ENCODE data around the gene OTOG.

OTOG gene

DNA sequence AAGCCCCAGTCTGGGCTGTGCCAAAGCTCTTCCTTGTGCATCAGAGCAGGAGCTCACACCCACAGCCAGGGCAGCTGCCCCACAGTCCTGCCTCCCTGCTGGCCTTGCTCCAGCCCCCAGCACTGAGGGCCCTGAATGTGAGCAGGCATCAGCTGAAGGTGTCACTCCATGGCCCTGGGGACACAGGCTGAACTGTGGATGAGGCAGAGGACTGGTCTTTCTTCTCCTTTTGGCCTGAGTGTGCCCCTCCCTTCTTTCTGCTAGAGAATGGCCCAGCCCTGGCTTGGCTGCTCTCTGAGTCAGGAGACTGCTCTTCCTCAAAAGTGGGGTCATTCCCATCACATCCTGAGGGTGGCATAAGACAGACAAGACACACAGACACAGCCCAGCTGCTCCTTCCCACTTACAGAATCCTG, 16.2 kb downstream of the OTOG start:
- DNase-seq, result no peak

DNA sequence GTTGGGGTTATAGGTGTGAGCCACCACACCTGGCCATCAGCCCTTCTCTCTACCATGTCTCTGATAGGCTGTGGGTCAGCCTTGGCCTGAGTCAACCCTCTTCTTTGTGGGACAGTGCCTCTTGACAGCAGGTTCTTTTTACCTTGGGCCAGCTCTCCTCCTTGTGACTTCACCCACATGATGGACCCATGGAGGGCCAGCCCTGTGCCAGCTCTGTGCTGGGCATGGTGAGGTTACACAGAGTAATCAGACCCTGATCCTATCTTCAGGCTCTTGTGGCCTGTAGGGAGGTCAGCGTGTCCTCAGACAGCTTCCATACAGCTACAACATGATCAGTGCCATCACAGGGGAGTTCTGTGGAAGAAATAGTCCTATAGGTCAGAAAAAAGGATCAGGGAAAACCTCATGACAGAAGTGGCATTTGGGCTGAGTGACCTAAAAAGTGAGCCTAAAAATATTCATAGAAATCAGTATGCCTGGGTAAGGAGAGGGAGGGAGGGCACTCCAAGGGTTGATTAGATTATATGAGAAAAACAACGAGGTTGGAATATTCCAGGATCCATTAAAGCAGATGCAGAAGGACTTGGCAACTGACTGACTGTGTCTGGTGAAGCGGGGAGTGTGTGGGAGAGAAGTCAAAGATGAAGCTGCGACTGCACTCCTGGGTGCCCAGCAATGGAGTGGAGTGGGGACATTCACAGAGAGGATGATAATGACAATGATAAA, 17.1 kb downstream of the OTOG start:
- DNase-seq, result no peak

DNA sequence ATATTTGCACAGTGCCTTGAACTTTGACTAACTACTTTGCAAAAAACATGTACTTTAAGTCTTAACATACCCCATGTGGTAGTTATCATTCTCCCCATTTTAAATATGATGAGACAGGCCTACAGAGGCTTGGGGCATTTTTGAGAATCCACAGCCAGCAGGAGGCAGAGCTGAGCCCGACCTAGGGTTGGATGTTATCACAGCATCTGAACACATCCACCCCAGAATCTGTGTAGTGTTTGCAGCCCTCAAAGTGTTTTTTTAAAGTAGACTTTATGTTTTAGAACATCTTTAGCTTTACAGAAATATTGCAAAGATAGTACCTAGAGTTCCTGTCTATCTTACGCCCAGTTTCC, 17.6 kb downstream of the OTOG start:
- DNase-seq, result peak; percentile 20

DNA sequence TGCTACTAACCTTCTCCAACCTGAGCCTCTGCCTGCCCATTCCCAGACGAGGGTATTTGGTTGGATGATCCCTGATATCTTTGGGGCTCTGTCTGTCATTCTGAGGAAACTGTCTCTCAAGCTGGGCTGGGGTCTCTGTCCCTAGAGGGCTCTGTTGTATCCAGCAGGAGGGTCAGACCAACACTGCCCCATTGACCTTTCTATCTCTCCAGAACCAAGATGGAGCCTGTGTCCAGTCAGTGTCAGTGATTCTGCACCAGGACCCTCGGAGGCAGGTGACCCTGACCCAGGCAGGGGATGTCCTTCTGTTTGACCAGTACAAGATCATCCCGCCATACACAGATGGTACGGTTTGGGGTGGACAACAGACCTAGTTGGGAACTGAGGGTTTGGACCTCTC, 21.9 kb downstream of the OTOG start:
- no peak for DNase-seq

- DNase-seq, result no peak
These were observed 23.0 kb downstream of the OTOG start for GRCh38 chr11:17570034-17570433.

DNA sequence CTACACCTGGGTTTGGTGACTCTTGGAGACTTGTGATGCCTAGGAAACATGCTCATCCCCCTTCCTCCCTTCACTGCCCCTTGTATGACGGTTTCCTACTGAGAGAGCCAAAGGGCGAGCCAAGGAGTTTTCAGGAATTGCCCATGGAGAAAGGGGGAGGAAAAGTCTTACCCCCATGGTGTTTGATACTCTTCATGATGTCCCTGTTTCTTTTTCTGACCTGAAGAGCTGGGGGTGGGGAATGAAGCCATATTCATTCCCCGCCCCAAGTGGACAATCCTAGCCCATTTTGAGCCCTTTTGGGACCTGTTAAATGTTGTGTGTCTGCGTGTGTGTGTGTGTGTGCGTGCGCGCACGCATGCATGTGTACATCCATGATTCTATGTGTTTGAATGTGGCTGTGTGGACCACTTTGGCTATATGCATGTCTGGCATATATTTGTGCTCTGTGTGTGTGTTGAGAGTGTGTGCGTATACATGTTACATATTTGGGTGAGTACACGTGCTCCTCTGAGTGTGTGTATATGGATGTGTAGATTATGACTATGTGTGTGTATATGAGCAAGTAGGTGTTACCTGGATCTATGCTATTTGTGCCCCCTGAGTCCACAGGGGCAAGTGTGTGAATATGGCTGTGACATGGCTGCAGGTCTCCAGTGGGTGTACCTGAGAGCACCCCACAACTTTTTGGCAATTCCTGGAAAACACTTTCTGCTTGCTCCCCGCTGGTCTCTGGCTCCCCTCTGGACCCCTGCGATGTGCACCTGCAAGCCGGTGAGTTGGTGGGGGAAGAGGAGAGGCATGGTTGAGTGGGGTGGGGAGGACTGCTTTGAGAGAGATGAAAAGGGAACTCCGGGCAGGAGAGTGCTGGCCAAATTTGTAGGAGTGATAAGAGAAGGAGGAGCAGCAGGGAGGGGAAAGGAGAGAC, 24.6 kb downstream of the OTOG start:
- no peak for DNase-seq

DNA sequence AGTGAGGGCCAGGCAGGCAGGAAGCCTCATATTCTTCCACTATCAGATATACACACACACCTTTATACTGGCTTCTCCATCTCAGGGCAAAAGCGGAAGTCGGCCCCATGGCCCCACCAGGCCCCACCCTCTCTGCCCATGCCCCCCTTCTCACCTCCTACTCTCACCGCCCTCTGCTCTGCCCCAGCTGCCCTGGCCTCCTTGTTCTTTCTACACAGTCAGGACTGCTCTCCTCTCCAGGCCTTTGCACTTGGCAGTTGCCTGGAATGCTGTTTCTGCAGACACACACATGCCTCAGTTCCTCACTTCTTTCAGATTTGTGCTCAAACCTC, 25.3 kb downstream of the OTOG start:
- no peak for DNase-seq

DNA sequence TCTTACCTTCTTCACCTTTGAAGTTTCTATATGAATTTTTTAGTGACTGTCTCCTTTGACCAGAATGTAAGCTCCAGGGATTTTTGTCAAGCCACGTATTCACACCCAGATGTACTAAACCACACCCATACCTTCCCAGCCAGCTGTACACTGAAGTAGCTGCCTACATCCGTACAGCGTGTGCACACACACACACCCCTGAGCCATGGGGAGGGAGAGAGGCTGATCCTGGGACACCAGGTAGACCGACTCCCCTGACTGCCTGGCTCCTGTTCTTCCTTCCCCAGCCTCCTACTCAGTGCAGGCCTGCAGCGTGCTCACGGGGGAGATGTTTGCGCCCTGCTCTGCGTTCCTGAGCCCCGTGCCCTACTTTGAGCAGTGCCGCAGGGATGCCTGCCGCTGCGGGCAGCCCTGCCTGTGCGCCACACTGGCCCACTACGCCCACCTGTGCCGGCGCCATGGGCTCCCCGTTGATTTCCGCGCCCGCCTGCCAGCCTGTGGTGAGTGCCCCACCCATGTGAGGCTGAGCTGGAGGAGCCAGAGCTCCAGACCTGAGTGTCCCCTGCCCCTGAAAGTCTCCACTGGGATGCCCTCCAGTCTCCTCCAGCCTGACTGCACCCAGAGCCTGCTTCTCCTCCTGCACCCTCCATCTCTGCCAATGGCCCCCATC, 25.9 kb downstream of the OTOG start:
- no peak for DNase-seq

DNA sequence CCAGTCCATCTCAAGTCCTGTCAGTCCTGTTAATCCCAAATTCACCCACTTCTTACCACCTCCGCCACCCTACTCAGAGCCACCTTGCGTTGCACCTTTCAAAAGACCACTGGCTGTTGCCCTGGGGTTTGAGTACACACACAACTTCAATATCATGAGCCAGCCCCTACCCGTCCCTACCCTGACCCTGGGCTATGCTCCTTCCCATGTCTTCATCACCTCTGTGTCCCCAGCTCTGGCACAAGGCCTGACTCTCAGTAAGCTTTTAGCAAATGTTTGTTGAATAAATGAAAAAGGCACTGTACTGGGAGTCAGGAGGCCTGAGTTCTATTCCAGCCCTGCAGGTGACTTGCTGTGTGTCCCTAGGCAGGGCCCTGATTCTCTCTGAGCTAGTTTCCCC, 26.5 kb downstream of the OTOG start:
- no peak for DNase-seq

GRCh38 chr11:17574141-17575091, 27.4 kb downstream of the OTOG start:
- no peak for DNase-seq

GRCh38 chr11:17575431-17576425, 28.7 kb downstream of the OTOG start:
- DNase-seq, result no peak

- DNase-seq, result no peak
These were observed 31.2 kb downstream of the OTOG start for GRCh38 chr11:17578296-17578695.

DNA sequence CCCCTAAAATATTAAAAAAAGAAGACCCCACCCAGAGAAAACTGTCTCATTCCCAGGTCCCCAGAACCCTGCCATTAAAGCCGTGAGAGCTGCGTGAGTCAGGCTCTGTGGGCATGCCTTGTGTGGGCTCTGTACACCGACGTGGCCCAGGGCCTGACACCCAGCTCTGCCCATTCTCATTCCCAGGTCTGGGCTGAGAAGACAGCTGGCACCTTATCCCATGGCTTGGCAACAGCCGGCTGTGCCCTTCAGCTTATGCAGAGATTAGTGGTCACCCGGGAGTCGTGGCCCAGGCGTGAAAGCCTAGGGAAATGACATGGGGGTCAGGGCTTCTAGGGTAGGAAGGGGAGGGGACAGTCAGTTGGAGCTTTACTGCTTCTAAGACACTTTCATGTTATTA, 31.9 kb downstream of the OTOG start:
- DNase-seq, result no peak

DNA sequence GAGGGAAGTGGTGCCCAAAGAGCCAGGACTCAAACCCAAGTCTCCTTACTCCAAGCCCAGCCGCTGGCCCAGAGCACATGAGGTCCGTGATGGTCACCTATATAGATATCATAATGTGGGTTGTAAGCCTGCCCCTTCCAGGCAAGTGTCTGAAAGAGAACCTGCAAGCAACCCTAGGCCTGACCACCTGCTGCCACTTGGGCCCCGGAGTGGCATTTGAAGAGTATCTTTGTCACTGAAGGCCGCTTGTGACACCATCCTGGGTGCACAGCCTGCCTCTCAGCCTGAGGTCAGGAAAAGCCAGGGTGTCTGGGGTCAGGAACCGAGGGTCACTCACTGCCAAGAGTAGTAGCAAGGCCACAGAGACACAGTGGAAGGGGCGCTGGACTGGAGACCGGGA, 32.4 kb downstream of the OTOG start:
- no peak for DNase-seq

- DNase-seq, result no peak
These were observed 33.2 kb downstream of the OTOG start for GRCh38 chr11:17580271-17580670.

- no peak for DNase-seq
These were observed 34.1 kb downstream of the OTOG start for GRCh38 chr11:17581036-17581731.

- no peak for DNase-seq
These were observed 34.6 kb downstream of the OTOG start for GRCh38 chr11:17581732-17582053.

- no peak for DNase-seq
These were observed 39.0 kb downstream of the OTOG start for GRCh38 chr11:17585911-17586695.

DNA sequence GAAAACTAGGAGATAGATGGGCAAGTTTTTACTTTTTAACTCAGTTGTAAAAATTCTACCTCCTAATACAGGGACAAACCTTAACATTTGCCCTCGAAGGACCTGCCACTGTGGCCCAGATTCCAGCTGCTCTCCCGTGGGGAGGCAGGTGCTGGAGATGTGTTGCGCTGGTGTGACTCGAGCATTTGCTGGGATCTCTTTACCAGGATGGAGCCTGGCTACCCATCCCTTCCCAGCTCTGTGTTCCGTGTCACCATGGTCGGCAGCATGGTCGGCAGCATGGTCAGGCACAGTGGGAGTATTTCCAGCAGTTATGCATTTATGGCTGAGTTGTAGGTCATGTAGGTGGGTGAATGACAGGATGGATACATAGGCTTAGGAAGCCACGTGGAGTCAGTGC, 41.1 kb downstream of the OTOG start:
- DNase-seq, result no peak

DNA sequence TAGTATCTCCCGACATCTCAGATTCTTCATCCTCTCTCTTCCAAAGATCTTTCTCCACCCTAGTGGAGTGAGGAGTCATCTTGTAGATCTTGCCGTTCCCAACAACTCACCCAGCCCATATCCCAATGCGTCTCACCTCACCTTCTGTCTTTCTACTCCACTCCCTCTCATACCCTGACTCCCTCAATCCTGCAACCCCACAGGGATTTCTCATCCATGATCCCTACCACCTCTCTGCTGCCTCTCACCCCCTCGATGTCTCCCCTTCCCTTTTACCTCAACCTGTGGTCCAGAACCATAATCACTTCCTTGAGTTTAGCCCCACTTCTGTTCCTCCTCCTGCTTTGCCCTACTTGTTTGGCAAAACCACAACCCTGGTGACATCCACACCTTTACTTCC, 41.7 kb downstream of the OTOG start:
- DNase-seq, result no peak
